NCI-H524 (cell line): ENCODE measurements around the gene NOL4L.
"Not testable (repeated sequence)": the region's sequence is repeated elsewhere in the genome, so short reads cannot be mapped to it uniquely, and the experiment has no call there.

Experiments
- DNase-seq, 2 experiments: peaks; one replicate each; lab custom pipeline; 2025; lab: John Stamatoyannopoulos, UW

The NOL4L gene

GRCh38 chr20:32421290-32421689, 163.8 kb downstream of the NOL4L start:
- no peak for DNase-seq

GRCh38 chr20:32418376-32418775, 166.8 kb downstream of the NOL4L start:
- no peak for DNase-seq

GRCh38 chr20:32416206-32416605, 168.9 kb downstream of the NOL4L start:
- no peak for DNase-seq

GRCh38 chr20:32415494-32415893, 169.6 kb downstream of the NOL4L start:
- no peak for DNase-seq

GRCh38 chr20:32411955-32412706, 173.0 kb downstream of the NOL4L start:
- DNase-seq: no peak

GRCh38 chr20:32407131-32407750, 177.9 kb downstream of the NOL4L start:
- not testable (repeated sequence) for DNase-seq

- no peak for DNase-seq
Observed at GRCh38 chr20:32406701-32407100, 178.4 kb downstream of the NOL4L start.

GRCh38 chr20:32404017-32404416, 181.1 kb downstream of the NOL4L start:
- no peak for DNase-seq

- no peak for DNase-seq
Observed at GRCh38 chr20:32400476-32400875, 184.7 kb downstream of the NOL4L start.

GRCh38 chr20:32397567-32398084, 187.5 kb downstream of the NOL4L start:
- no peak for DNase-seq

GRCh38 chr20:32396646-32397160, 188.4 kb downstream of the NOL4L start:
- DNase-seq: no peak

- DNase-seq: no peak
Observed at GRCh38 chr20:32395066-32395465, 190.1 kb downstream of the NOL4L start.
